CD14-positive monocyte (primary cell): ENCODE results near the gene FAM180A. TPM values are rescaled to one million over a fixed set of nuclear protein-coding genes. Genes with fewer than 3 reads are reported as not detected.

Source experiments
- DNase-seq, 3 donors: peaks; one replicate each; pipeline ENCODE4 v3.0.0-alpha.2; 2011 to 2022
- H2AFZ ChIP-seq: 2 replicates; pipeline ENCODE4 v1.6.0; 2012; ENCODE audit warnings: mild to moderate bottlenecking, low read depth, low read length, inconsistent platforms; ENCODE audit not compliant: insufficient read depth, poor library complexity, severe bottlenecking
- H3K27ac ChIP-seq, 2 donors: 1 replicate in 1 of 2; 2 replicates in 1 of 2; pipeline ENCODE4 v1.5.1; 2012 to 2013; ENCODE audit warnings: low read length in 2 of 2, control low read depth in 1 of 2, inconsistent platforms in 1 of 2, low read depth in 1 of 2, mild to moderate bottlenecking in 1 of 2
- H3K27me3 ChIP-seq, 2 donors: one replicate each; pipeline versions ENCODE4 v1.6.0 to v1.6.1; 2011 to 2013; ENCODE audit warnings: low read length in 2 of 2; ENCODE audit not compliant: control insufficient read depth in 2 of 2, insufficient read depth in 2 of 2
- H3K36me3 ChIP-seq, 2 donors: replicated peaks in 1 of 2; 1 replicate in 1 of 2; 2 replicates in 1 of 2; pipeline versions ENCODE4 v1.5.1 to v1.6.1; 2012 to 2013; ENCODE audit warnings: low read length in 2 of 2, control low read depth in 1 of 2, inconsistent platforms in 1 of 2, mild to moderate bottlenecking in 1 of 2; ENCODE audit not compliant: insufficient read depth in 2 of 2, control insufficient read depth in 1 of 2
- H3K4me1 ChIP-seq, 2 donors: 1 replicate in 1 of 2; 2 replicates in 1 of 2; pipeline versions ENCODE4 v1.5.1 to v1.6.1; 2012 to 2013; ENCODE audit warnings: low read length in 2 of 2, control low read depth in 1 of 2, inconsistent platforms in 1 of 2, mild to moderate bottlenecking in 1 of 2, moderate library complexity in 1 of 2; ENCODE audit not compliant: insufficient read depth in 2 of 2, control insufficient read depth in 1 of 2
- H3K4me2 ChIP-seq: replicated peaks from 2 replicates; pipeline ENCODE3; 2012; ENCODE audit warnings: low read length, moderate library complexity, mild to moderate bottlenecking; ENCODE audit not compliant: poor library complexity, severe bottlenecking; ENCODE audit errors: extremely low read depth
- H3K4me3 ChIP-seq, 3 experiments: fragments of 200-600 bp in 1 of 3; sonication (generic) in 1 of 3; replicated peaks in 1 of 3; 1 replicate in 2 of 3; 2 replicates in 1 of 3; pipeline ENCODE4 v1.5.1; 2011 to 2013; ENCODE audit warnings: low read length in 3 of 3, mild to moderate bottlenecking in 3 of 3, control low read depth in 2 of 3, low read depth in 2 of 3, inconsistent platforms in 1 of 3, moderate library complexity in 1 of 3
- H3K79me2 ChIP-seq: 2 replicates; pipeline ENCODE4 v1.6.0; 2012; ENCODE audit warnings: mild to moderate bottlenecking, control low read depth, inconsistent platforms, low read length, moderate library complexity; ENCODE audit not compliant: insufficient read depth
- H3K9ac ChIP-seq: 2 replicates; pipeline ENCODE4 v1.6.0; 2017; ENCODE audit warnings: low read length, mild to moderate bottlenecking; ENCODE audit not compliant: insufficient read depth, poor library complexity, severe bottlenecking
- H3K9me3 ChIP-seq, 2 donors: replicated peaks in 1 of 2; 1 replicate in 1 of 2; 2 replicates in 1 of 2; pipeline versions ENCODE4 v1.5.1 to v1.6.1; 2012 to 2013; ENCODE audit warnings: low read length in 2 of 2, control low read depth in 1 of 2; ENCODE audit not compliant: control insufficient read depth in 1 of 2, insufficient read depth in 1 of 2
- H4K20me1 ChIP-seq: 2 replicates; pipeline ENCODE4 v1.6.0; 2012; ENCODE audit warnings: mild to moderate bottlenecking, low read length, control low read depth, moderate library complexity; ENCODE audit not compliant: insufficient read depth
- H3K27ac Mint-ChIP-seq, 7 donors: one replicate each; pipeline ENCODE4 v1.8.0; 2020; ENCODE audit warnings: mild to moderate bottlenecking in 7 of 7, mixed read lengths in 7 of 7, moderate library complexity in 6 of 7, inconsistent platforms in 2 of 7
- H3K27me3 Mint-ChIP-seq, 3 donors: one replicate each; pipeline ENCODE4 v1.8.0; 2021 to 2022; ENCODE audit warnings: low read depth in 3 of 3, mild to moderate bottlenecking in 3 of 3, mixed read lengths in 3 of 3, moderate library complexity in 3 of 3, inconsistent platforms in 1 of 3
- H3K36me3 Mint-ChIP-seq, 2 donors: one replicate each; pipeline ENCODE4 v1.8.0; 2020; ENCODE audit warnings: mixed read lengths in 2 of 2, inconsistent platforms in 1 of 2, mild to moderate bottlenecking in 1 of 2
- H3K4me1 Mint-ChIP-seq: one replicate; pipeline ENCODE4 v1.8.0; 2020; ENCODE audit warnings: mild to moderate bottlenecking, mixed read lengths
- H3K4me3 Mint-ChIP-seq, 2 donors: one replicate each; pipeline ENCODE4 v1.8.0; 2020; ENCODE audit warnings: mild to moderate bottlenecking in 2 of 2, mixed read lengths in 2 of 2, moderate library complexity in 1 of 2
- H3K9me3 Mint-ChIP-seq, 7 donors: one replicate each; pipeline ENCODE4 v1.8.0; 2020 to 2022; ENCODE audit warnings: mixed read lengths in 7 of 7, mild to moderate bottlenecking in 6 of 7, moderate library complexity in 6 of 7, inconsistent platforms in 2 of 7
- CTCF ChIP-seq: fragments of 200-600 bp; IDR thresholded peaks from one replicate; pipeline ENCODE4 v1.8.0; 2022; ENCODE audit warnings: antibody characterized with exemption, mild to moderate bottlenecking
- whole genome bisulfite sequencing: methylation state at CpG from one replicate; pipeline ENCODE4 v1.1.5; 2013; ENCODE audit warnings: missing lambda C conversion rate; ENCODE audit not compliant: insufficient coverage; 5-methylcytosine and 5-hydroxymethylcytosine counted together
- intact Hi-C, 2 donors: fragments of 100-400 bp; cut with micrococcal nuclease; formaldehyde crosslinking; loops; one replicate each; pipeline versions ENCODE4 v1.15.0 to v1.15.1; 2023
- polyA plus RNA-seq, 3 donors: library from polyadenylated mRNA; depleted of rRNA in 1 of 3; unstranded in 2 of 3; stranded (reverse) in 1 of 3; fragments of 300-500 nt in 2 of 3; fragments of >200 nt in 1 of 3; fragmentation: Illumina TruSeq in 2 of 3; gene quantifications; 1 replicate in 2 of 3; 2 replicates in 1 of 3; pipeline ENCODE4 v1.2.3, GENCODE V29; 2012 to 2021

Gene FAM180A
- polyA plus RNA-seq, 3 donors = not detected

GRCh38 chr7:135729230-135729629 lies 19.4 kb downstream of the FAM180A start:
- H3K79me2 ChIP-seq = no peaks in the 10 kb centered on the region

GRCh38 chr7:135728136-135728669 lies 20.4 kb downstream of the FAM180A start, which contains the start of gene SLC13A4:
Gene SLC13A4, minus strand, starts transcription at chr7:135728186. Its CDS starts 690 bp downstream, at chr7:135727496.
- H3K4me3 ChIP-seq = no peak within 1 kb of the TSS
- H3K4me1 Mint-ChIP-seq = no peaks in the 10 kb centered on the region
- intact Hi-C loops = no loop called here
- H3K4me2 ChIP-seq = no peak within 1 kb of the TSS
- no peak for TF ChIP-seq CTCF
- no peak within 1 kb of the TSS for H3K27ac Mint-ChIP-seq
- H3K27me3 ChIP-seq = no peaks in the 10 kb centered on the region
- no peaks in the 10 kb centered on the region for H3K9me3 Mint-ChIP-seq
- H3K36me3 Mint-ChIP-seq = no peaks in the 10 kb centered on the region
- H3K9me3 ChIP-seq = no peaks in the 10 kb centered on the region
- WGBS = 94% methylated on average over 10 of the region's 11 CpGs
- H3K9ac ChIP-seq = no peak within 1 kb of the TSS
- H4K20me1 ChIP-seq = no peaks in the 10 kb centered on the region
- DNase-seq = no peak
- H3K4me3 Mint-ChIP-seq = no peak within 1 kb of the TSS
- no peaks in the 10 kb centered on the region for H3K4me1 ChIP-seq
- H3K79me2 ChIP-seq = no peaks in the 10 kb centered on the region
- peaks cover 0 to 3% (median 3%) of the 10 kb centered on the region in 3 donors for H3K27me3 Mint-ChIP-seq
- no peak within 1 kb of the TSS for H3K27ac ChIP-seq
- H3K36me3 ChIP-seq = no peaks in the 10 kb centered on the region
- no peak within 1 kb of the TSS for H2AFZ ChIP-seq

More at GRCh38 chr7:135729230-135729629, 19.4 kb downstream of the FAM180A start:
- no peak overlapping the region for H3K9ac ChIP-seq
- no peaks in the 10 kb centered on the region for H3K4me1 ChIP-seq
- no peak overlapping the region for H3K27ac Mint-ChIP-seq
- peaks cover 0 to 5% (median 1%) of the 10 kb centered on the region in 3 donors for H3K27me3 Mint-ChIP-seq
- H3K36me3 ChIP-seq = no peaks in the 10 kb centered on the region
- no peaks in the 10 kb centered on the region for H4K20me1 ChIP-seq
- no CpG with 5 or more reads among the region's 5 CpGs for WGBS
- no peak overlapping the region for H3K4me2 ChIP-seq
- intact Hi-C loops = no loop called here
- H3K9me3 ChIP-seq = no peaks in the 10 kb centered on the region
- H3K27ac ChIP-seq = no peak overlapping the region
- H3K4me3 ChIP-seq = no peak overlapping the region
- no peaks in the 10 kb centered on the region for H3K4me1 Mint-ChIP-seq
- no peak overlapping the region for H2AFZ ChIP-seq
- no peak overlapping the region for H3K4me3 Mint-ChIP-seq
- H3K36me3 Mint-ChIP-seq = no peaks in the 10 kb centered on the region
- no peak for DNase-seq
- no peak for TF ChIP-seq CTCF
- H3K27me3 ChIP-seq = no peaks in the 10 kb centered on the region
- H3K9me3 Mint-ChIP-seq = no peaks in the 10 kb centered on the region
